Activated CD4-positive, alpha-beta T cell treated with anti-CD3 and anti-CD28 coated beads, Interleukin-2, amount 50 U/mL, for 4 hours (primary cell): ENCODE data around the gene ACADS.
"Not testable (repeated sequence)": the region's sequence is repeated elsewhere in the genome, so short reads cannot be mapped to it uniquely, and the experiment has no call there.

ENCODE experiments used
- DNase-seq, 2 experiments: peaks; one replicate each; pipeline ENCODE4 v3.0.0-alpha.2; 2020

Gene ACADS

DNA sequence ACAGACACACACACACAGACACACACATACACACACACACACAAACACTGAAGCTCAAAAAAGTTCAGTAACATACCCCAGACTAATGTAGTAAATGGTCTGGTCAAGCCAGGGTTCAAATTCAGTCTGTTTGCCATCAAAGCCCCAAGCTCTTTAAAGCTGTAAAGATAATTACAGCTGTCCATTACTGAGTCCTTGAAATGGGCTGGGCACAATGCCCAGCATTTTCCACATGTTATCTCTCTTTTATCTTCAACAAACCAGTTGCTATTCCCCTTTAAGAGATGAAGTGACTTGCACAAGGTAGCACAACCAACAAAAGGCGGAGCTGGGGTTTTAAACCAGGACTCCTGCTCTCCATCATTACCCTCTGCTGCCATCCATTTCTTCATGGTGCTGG lies 23.0 kb upstream of the ACADS start:
- no peak for DNase-seq

DNA sequence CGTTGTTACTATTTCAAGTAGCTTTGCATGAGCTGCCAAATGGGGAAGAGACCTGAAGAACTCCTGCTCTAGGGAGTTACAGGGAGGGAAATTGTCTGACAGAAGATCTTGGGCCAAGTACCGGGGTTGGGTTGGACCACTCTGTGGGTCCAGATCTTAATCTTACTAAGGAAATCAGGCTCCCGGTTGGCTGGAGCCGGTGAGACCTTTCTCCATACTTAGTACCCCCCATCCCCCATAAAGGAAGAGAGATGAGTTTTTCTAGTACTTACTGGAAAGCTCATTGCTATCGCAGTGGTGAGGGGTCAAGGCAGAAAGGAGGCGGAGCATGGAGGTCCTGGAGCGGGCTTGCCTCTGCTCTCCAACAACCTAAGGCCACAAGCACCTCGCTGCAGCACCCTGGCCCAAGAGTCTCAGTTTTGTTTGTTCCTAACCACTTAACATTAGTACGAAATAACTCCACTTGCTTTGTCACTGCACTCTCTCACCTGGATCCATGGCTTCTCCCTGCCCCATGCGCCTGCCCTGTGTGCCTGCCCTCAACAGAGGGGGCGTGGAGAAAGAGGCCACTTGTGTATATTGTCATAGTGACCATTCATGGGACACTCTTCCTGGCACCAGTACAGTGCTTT lies 22.2 kb upstream of the ACADS start:
- DNase-seq, result no peak

GRCh38 chr12:120705618-120706017 lies 20.0 kb upstream of the ACADS start:
- DNase-seq, result no peak

DNA sequence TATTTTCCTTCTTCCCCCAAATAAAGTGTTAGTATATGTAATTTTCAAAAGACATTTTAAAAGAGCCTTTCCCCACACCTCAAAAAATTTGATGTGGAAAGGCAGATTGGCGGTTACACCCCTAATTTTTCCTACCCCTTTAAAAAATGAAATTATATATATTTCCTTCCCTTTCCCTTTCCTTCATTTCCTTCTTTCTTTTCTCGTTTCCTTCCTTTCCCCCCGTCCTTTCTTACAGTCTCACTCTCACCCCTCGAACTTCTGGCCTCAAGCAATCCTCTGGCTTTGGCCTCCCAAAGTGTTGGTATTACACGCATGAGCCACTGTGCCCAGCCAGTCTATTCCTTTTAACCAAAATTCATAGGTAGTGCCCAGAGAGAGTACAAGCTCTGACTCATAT lies 19.6 kb upstream of the ACADS start:
- no peak for DNase-seq

GRCh38 chr12:120708651-120709050 lies 17.0 kb upstream of the ACADS start:
- no peak for DNase-seq

- peak; percentile 64 to 70 for DNase-seq
Measured at GRCh38 chr12:120710031-120710804, 15.4 kb upstream of the ACADS start, which contains the start of gene UNC119B. UNC119B (plus strand) TSS chr12:120710458; CDS start chr12:120710475, 17 bp downstream.

DNA sequence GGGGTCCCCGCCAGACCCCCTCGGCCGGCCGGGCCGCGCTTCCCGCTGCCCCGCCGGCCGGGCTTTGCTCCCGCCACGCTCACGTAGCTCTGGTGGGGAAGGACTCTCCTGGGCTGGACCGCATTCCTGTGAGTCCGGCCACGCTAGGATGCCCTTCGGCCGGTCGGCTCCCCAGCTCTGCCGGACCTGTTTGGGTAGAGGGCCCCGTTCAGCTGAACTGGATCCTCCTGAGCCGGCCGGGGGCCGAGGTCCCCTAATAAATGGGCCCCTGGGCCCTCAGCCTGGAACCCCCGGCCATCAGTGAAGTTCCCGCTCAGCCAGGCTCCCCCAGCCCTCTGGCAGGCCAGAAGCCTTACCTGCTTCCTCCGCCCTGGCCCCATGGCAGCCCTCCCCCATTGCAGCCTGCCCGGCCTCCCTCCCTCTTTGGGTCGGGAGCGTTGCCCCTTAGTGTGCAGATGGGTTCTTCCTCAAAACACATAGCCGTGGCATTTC lies 14.8 kb upstream of the ACADS start:
- no peak for DNase-seq

- DNase-seq, result no peak
Measured at GRCh38 chr12:120711411-120711810, 14.2 kb upstream of the ACADS start.

GRCh38 chr12:120712610-120713009 lies 13.0 kb upstream of the ACADS start:
- no peak for DNase-seq

DNA sequence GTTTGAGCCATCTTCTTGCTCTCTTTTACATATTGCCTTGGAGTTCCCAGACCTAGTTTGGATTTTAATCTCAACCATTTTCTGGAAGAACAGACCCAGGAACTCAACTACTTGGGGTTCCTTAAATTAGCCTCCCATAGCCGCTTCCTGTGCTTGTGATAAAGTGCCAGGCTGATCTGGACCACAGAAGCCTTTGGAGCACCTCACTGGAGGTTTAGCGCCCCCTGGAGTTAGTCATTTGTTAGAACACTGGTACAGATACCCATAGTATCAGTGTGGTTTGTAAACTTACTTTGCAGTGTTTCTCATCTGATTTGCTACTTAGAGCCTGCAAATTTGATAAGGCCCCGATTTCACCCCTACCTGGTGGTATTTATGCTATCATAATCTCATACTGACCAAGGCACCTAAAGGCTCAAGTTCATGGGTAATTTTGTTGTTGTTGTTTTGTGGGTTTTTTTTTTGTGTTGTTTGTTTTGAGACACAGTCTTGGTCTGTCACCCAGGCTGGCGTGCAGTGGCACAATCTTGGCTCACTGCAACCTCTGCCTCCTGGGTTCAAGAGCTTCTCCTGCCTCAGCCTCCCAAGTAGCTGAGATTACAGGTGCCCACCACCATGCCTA lies 11.7 kb upstream of the ACADS start:
- peak; percentile 59 to 62 for DNase-seq

DNA sequence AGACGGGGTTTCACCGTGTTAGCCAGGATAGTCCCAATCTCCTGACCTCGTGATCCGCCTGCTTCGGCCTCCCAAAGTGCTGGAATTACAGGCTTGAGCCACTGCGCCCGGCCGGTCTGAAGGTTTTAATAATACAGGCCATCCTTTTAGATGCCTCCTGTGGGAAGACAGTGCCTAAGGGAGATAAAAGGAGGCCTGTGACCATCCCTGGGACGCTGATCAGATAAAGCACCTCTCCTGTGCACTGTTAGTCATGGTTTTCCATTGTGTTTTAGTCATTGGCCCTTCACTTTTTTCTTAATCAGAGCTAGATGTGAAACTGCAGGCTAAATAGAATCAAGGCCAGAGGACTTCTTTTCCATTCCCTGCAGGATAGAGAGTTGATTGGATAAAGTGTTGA lies 7.6 kb upstream of the ACADS start:
- DNase-seq, result no peak

GRCh38 chr12:120719072-120719471 lies 6.6 kb upstream of the ACADS start:
- no peak for DNase-seq

- no peak for DNase-seq
Measured at GRCh38 chr12:120719496-120720233, 6.0 kb upstream of the ACADS start.

GRCh38 chr12:120720234-120720986 lies 5.2 kb upstream of the ACADS start:
- no peak for DNase-seq

GRCh38 chr12:120720987-120721801 lies 4.4 kb upstream of the ACADS start:
- DNase-seq, result no peak

- no peak for DNase-seq
Measured at GRCh38 chr12:120721866-120722265, 3.8 kb upstream of the ACADS start.

GRCh38 chr12:120722784-120723183 lies 2.8 kb upstream of the ACADS start:
- DNase-seq, result no peak

DNA sequence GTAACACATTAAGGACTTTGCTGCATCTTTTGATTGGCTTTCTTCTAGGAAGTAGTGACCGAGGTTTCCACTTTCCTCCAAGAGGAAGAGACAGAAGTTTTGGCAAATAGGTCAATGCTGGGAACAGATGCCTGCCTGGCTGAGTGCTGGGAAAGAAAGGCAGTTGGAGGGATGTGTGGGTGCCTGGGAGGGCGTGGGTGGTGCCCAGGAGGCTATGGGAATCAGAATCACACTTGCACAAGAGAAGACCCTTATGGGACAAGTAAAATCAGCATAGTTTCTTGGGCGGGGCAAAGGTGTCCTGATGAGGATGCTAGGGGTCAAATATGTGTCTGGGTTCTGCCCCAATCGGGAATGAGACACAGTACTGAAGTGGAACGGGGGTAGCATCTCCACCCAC lies 906 bp upstream of the ACADS start:
- no peak for DNase-seq

- DNase-seq, result no peak
Measured at GRCh38 chr12:120725151-120725658, 421 bp upstream of the ACADS start.

GRCh38 chr12:120726510-120726793 lies 826 bp downstream of the ACADS start:
- no peak for DNase-seq

DNA sequence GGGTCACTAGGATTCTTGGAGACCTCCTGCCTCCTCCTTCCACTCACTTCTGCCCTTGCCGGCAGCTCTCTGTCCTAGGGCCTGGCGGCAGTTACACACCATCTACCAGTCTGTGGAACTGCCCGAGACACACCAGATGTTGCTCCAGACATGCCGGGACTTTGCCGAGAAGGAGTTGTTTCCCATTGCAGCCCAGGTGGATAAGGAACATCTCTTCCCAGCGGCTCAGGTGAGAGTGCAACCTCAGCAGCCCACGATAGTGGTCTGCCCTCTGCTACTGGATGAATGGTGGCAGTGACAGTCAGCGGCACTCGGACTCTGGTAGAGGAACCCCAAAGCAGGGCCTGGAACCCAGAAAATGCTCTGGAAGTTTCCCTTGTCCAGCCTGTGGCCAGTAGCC lies 1.3 kb downstream of the ACADS start:
- DNase-seq, result no peak

DNA sequence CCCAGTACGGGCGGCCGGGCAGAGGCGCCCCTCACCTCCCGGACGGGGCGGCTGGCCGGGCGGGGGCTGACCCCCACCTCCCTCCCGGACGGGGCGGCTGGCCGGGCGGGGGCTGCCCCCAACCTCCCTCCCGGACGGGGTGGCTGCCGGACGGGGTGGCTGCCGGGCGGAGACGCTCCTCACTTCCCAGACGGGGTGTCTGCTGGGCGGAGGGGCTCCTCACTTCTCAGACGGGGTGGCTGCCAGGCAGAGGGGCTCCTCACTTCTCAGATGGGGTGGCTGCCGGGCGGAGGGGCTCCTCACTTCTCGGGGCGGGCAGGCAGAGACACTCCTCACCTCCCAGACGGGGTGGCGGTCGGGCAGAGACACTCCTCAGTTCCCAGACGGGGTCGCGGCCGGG lies 6.6 kb downstream of the ACADS start:
- DNase-seq, result not testable (repeated sequence)
